Measurements from ENCODE around the gene PLCH2. TPM values are rescaled to one million over a fixed set of nuclear protein-coding genes. Genes with fewer than 3 reads are reported as not detected.

Gene PLCH2
- total RNA-seq, 2 experiments from 2014 or later = 2.1 TPM

DNA sequence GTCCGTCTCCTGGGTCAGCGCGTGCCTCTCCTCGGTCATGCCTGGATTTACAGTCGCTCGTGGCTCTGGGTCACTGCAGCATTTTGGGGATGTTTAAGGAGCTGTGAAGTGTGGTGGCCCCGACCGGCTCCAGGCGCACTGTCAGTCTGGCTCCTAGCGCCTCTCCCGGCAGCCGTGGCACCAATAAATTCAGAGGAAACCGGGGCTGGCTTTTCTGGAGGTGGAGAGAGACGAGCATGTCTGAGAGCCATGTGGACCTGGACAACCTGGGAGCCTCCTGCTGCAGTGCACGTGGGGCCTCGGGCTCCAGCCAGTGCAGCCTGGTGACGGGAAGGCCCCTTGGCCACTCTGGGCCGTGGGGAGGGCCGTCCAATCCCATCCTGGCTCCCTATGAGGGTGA is 17.1 kb downstream of the PLCH2 start:
- DNase-seq = no peak
- Mint-ChIP-seq H3K4me3 (no peak overlapping the region), H3K36me3 (ENCODE audit: low read depth) (peaks cover 5% of the 10 kb centered on the region), H3K27ac (no peak overlapping the region), H3K4me1 (ENCODE audit: low read depth) (peaks cover 11% of the 10 kb centered on the region), H3K9me3 (peaks cover 8% of the 10 kb centered on the region), H3K27me3 (ENCODE audit: low read depth) (no peaks in the 10 kb centered on the region)
- CTCF ChIA-PET = no interaction called here
- intact Hi-C loops (cut with micrococcal nuclease) = no loop called here

GRCh38 chr1:2493691-2494322 is 17.7 kb downstream of the PLCH2 start:
- peaks cover 11% of the 10 kb centered on the region for H3K4me1 Mint-ChIP-seq (ENCODE audit: low read depth)
- H3K27ac Mint-ChIP-seq = no peak overlapping the region
- H3K9me3 Mint-ChIP-seq = peaks cover 5% of the 10 kb centered on the region
- no peaks in the 10 kb centered on the region for H3K27me3 Mint-ChIP-seq (ENCODE audit: low read depth)
- CTCF ChIA-PET = no interaction called here
- intact Hi-C loops (cut with micrococcal nuclease) = no loop called here
- H3K4me3 Mint-ChIP-seq = no peak overlapping the region
- peaks cover 2% of the 10 kb centered on the region for H3K36me3 Mint-ChIP-seq (ENCODE audit: low read depth)
- no peak for DNase-seq

GRCh38 chr1:2494323-2494693 is 18.2 kb downstream of the PLCH2 start:
- no peaks in the 10 kb centered on the region for H3K27me3 Mint-ChIP-seq (ENCODE audit: low read depth)
- H3K36me3 Mint-ChIP-seq (ENCODE audit: low read depth) = no peaks in the 10 kb centered on the region
- H3K9me3 Mint-ChIP-seq = no peaks in the 10 kb centered on the region
- H3K4me1 Mint-ChIP-seq (ENCODE audit: low read depth) = peaks cover 13% of the 10 kb centered on the region
- no peak for DNase-seq
- CTCF ChIA-PET = no interaction called here
- no peak overlapping the region for H3K27ac Mint-ChIP-seq
- H3K4me3 Mint-ChIP-seq = no peak overlapping the region
- intact Hi-C loops (cut with micrococcal nuclease) = no loop called here

- Mint-ChIP-seq H3K4me1 (ENCODE audit: low read depth) (peaks cover 17% of the 10 kb centered on the region), H3K27me3 (ENCODE audit: low read depth) (no peaks in the 10 kb centered on the region), H3K4me3 (no peak overlapping the region), H3K27ac (no peak overlapping the region), H3K9me3 (no peaks in the 10 kb centered on the region), H3K36me3 (ENCODE audit: low read depth) (no peaks in the 10 kb centered on the region)
- CTCF ChIA-PET = no interaction called here
- DNase-seq = no peak
- intact Hi-C loops (cut with micrococcal nuclease) = no loop called here
Observed at GRCh38 chr1:2495026-2495425, 18.9 kb downstream of the PLCH2 start.

GRCh38 chr1:2495546-2495945 is 19.5 kb downstream of the PLCH2 start:
- CTCF ChIA-PET = no interaction called here
- Mint-ChIP-seq H3K36me3 (ENCODE audit: low read depth) (no peaks in the 10 kb centered on the region), H3K9me3 (no peaks in the 10 kb centered on the region), H3K4me1 (ENCODE audit: low read depth) (peaks cover 20% of the 10 kb centered on the region), H3K27me3 (ENCODE audit: low read depth) (no peaks in the 10 kb centered on the region), H3K27ac (no peak overlapping the region), H3K4me3 (no peak overlapping the region)
- intact Hi-C loops (cut with micrococcal nuclease) = no loop called here
- no peak for DNase-seq

DNA sequence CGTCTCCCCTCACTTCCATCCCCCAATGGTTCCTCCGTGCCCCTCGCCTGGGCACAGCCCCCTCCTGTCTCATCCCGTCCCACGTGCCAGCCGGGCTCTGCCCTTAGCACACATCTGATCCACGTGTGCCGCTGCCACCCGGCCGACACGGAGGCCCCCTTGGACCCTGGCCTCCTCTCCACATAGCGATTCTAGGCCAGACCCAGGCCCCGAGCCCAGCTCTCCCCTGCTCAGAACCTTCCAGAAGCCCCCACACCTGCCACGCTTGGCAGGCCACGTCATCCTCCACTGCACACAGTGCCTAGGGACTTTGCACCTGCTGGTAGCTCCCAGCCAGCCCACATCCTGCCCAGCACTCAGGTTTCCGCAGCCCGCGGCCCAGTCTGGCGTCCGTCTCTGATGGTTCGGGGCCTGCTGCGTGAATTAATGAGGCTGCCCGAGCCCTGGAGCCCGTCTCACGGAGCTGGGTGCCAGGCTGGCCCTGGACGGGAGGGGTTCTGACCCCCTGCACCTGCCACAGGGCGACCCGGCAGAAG is 20.1 kb downstream of the PLCH2 start:
- CTCF ChIA-PET = no interaction called here
- Mint-ChIP-seq H3K4me3 (no peak overlapping the region), H3K27ac (no peak overlapping the region), H3K36me3 (ENCODE audit: low read depth) (no peaks in the 10 kb centered on the region), H3K4me1 (ENCODE audit: low read depth) (peaks cover 20% of the 10 kb centered on the region), H3K9me3 (no peaks in the 10 kb centered on the region), H3K27me3 (ENCODE audit: low read depth) (no peaks in the 10 kb centered on the region)
- peak; percentile 15 for DNase-seq
- intact Hi-C loops (cut with micrococcal nuclease) = no loop called here

DNA sequence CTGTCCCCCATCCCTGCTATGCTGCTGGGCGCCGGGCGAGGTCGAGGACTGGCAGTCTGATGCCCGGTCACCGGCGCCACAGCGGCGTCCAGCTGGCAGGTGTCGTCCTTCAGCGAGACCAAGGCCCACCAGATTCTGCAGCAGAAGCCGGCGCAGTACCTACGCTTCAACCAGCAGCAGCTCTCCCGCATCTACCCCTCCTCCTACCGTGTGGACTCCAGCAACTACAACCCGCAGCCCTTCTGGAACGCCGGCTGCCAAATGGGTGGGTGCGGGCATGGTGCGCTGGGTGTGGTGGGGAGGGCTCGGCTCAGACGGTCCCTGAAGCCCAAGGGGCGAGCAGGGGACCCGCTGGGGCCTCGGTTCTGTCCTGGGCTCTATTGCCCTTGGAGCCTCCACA is 20.7 kb downstream of the PLCH2 start:
- CTCF ChIA-PET = no interaction called here
- H3K27me3 Mint-ChIP-seq (ENCODE audit: low read depth) = no peaks in the 10 kb centered on the region
- no peak overlapping the region for H3K4me3 Mint-ChIP-seq
- intact Hi-C loops (cut with micrococcal nuclease) = no loop called here
- no peaks in the 10 kb centered on the region for H3K9me3 Mint-ChIP-seq
- DNase-seq = no peak
- H3K36me3 Mint-ChIP-seq (ENCODE audit: low read depth) = no peaks in the 10 kb centered on the region
- peaks cover 20% of the 10 kb centered on the region for H3K4me1 Mint-ChIP-seq (ENCODE audit: low read depth)
- H3K27ac Mint-ChIP-seq = no peak overlapping the region

DNA sequence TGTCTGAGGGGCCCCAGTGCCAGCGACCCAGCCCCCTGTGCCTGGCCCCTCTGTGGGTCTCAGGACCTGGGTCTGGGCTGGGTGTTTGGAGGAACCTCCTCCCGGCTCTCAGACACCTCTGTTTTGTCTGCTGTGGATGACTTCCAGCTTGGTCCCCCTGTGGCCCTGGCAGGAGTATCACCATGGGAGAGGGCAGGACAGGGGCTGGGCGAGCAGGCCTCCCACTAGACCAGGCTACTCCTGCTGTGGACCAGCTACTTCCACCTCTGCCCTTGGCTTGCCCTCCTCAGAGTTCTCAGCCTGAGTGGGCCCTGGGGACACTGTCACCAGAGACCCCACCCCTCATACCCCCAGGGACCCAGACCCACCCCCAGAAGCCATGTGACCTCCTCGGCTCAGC is 21.8 kb downstream of the PLCH2 start:
- Mint-ChIP-seq H3K9me3 (no peaks in the 10 kb centered on the region), H3K36me3 (ENCODE audit: low read depth) (no peaks in the 10 kb centered on the region), H3K4me3 (no peak overlapping the region), H3K27me3 (ENCODE audit: low read depth) (no peaks in the 10 kb centered on the region), H3K4me1 (ENCODE audit: low read depth) (peaks cover 20% of the 10 kb centered on the region), H3K27ac (no peak overlapping the region)
- CTCF ChIA-PET = no interaction called here
- intact Hi-C loops (cut with micrococcal nuclease) = no loop called here
- DNase-seq = no peak

DNA sequence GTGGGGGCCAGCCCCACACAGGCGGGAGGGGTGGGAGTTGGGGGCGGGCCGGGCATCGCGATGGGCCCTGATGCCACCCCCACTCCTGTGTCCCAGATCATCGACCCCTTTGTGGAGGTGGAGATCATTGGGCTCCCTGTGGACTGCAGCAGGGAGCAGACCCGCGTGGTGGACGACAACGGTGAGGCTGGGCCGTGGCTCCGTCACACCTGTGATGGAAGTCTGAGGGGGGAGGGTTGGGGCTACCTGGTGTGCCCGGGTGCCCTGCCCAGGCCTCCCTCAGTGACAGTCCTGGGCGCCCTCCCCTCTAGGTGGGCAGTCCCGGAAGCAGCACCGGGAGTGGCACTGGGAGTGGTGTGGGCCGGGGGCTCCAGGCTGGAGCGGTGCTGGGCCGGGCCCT is 22.6 kb downstream of the PLCH2 start:
- Mint-ChIP-seq H3K27me3 (ENCODE audit: low read depth) (no peaks in the 10 kb centered on the region), H3K9me3 (no peaks in the 10 kb centered on the region), H3K36me3 (ENCODE audit: low read depth) (no peaks in the 10 kb centered on the region)

GRCh38 chr1:2499260-2499659 is 23.2 kb downstream of the PLCH2 start:
- Mint-ChIP-seq H3K4me3 (no peak overlapping the region), H3K27me3 (ENCODE audit: low read depth) (no peaks in the 10 kb centered on the region), H3K27ac (no peak overlapping the region), H3K9me3 (no peaks in the 10 kb centered on the region), H3K36me3 (ENCODE audit: low read depth) (no peaks in the 10 kb centered on the region), H3K4me1 (ENCODE audit: low read depth) (peaks cover 10% of the 10 kb centered on the region)
- CTCF ChIA-PET = no interaction called here
- DNase-seq = no peak
- intact Hi-C loops (cut with micrococcal nuclease) = no loop called here

More for the DNA sequence above, 22.6 kb downstream of the PLCH2 start:
- Mint-ChIP-seq H3K4me1 (ENCODE audit: low read depth) (peaks cover 17% of the 10 kb centered on the region), H3K27ac (no peak overlapping the region), H3K4me3 (no peak overlapping the region)
- CTCF ChIA-PET = no interaction called here
- intact Hi-C loops (cut with micrococcal nuclease) = no loop called here
- no peak for DNase-seq

DNA sequence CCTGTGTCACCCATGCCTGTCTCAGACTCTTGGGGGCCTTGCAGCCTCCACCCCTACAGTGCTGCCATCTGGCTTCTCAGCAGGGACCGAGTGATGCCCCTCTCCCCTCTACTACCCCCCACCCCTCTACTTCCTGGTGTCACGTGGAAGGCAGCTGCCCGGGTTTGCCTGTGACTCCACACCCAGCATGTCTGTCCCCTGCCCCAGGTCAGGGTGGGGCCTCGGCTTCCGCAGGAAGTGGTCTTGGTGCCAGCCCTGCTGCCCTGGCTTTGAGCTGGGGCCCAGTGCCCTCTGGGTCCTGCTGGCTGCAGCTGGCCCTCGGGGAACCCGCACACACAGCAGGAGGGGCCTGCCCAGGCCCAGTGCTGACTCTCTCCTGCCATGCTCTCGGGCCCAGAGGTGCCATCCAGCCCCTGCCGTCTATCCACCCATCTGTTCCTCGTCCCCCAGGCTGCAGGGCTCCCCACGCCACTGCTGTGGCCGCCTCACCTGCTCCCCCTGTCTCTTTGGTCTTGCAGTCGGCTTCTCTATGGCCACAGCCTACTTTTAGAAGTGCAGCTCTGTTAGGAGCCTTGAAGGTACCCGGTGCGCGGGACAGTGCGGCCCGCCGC is 24.0 kb downstream of the PLCH2 start:
- H3K36me3 Mint-ChIP-seq (ENCODE audit: low read depth) = no peaks in the 10 kb centered on the region
- intact Hi-C loops (cut with micrococcal nuclease) = no loop called here
- no peaks in the 10 kb centered on the region for H3K27me3 Mint-ChIP-seq (ENCODE audit: low read depth)
- peaks cover 10% of the 10 kb centered on the region for H3K4me1 Mint-ChIP-seq (ENCODE audit: low read depth)
- H3K9me3 Mint-ChIP-seq = no peaks in the 10 kb centered on the region
- H3K4me3 Mint-ChIP-seq = no peak overlapping the region
- DNase-seq = peak; percentile 29
- CTCF ChIA-PET = no interaction called here
- no peak overlapping the region for H3K27ac Mint-ChIP-seq

- Mint-ChIP-seq H3K36me3 (ENCODE audit: low read depth) (no peaks in the 10 kb centered on the region), H3K4me3 (no peak overlapping the region), H3K9me3 (no peaks in the 10 kb centered on the region), H3K4me1 (ENCODE audit: low read depth) (peaks cover 10% of the 10 kb centered on the region), H3K27ac (no peak overlapping the region), H3K27me3 (ENCODE audit: low read depth) (no peaks in the 10 kb centered on the region)
- CTCF ChIA-PET = no interaction called here
- no peak for DNase-seq
- intact Hi-C loops (cut with micrococcal nuclease) = no loop called here
Observed at GRCh38 chr1:2501041-2501819, 25.1 kb downstream of the PLCH2 start.

DNA sequence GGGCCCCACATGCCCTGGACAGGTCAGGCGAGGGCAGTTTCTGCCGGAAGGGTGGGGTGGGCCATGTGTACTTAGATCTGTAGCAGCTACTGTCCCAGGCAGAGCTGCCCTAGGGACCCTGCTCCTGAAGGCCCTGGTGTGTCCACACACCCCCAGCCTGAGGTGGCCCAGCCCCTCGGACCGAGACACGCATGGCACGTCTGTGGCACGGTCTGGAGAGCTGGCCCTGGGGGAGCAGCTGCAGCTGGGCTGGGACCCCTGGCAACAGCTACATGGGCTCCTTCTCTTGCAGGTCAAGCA is 25.7 kb downstream of the PLCH2 start:
- CTCF ChIA-PET = no interaction called here
- Mint-ChIP-seq H3K9me3 (no peaks in the 10 kb centered on the region), H3K27me3 (ENCODE audit: low read depth) (no peaks in the 10 kb centered on the region), H3K4me3 (no peak overlapping the region), H3K4me1 (ENCODE audit: low read depth) (peaks cover 10% of the 10 kb centered on the region), H3K36me3 (ENCODE audit: low read depth) (no peaks in the 10 kb centered on the region), H3K27ac (no peak overlapping the region)
- intact Hi-C loops (cut with micrococcal nuclease) = no loop called here
- no peak for DNase-seq

Data from activated naive CD4-positive, alpha-beta T cell treated with anti-CD3 and anti-CD28 coated beads for 36 hours (primary cell).